Measurements from ENCODE around the gene ACTRT2. TPM values are rescaled to one million over a fixed set of nuclear protein-coding genes. Genes with fewer than 3 reads are reported as not detected.

Gene ACTRT2
- total and polyA plus RNA-seq, 2 donors (not counting 1 experiment from before 2014, with no cell fraction given) = not detected

DNA sequence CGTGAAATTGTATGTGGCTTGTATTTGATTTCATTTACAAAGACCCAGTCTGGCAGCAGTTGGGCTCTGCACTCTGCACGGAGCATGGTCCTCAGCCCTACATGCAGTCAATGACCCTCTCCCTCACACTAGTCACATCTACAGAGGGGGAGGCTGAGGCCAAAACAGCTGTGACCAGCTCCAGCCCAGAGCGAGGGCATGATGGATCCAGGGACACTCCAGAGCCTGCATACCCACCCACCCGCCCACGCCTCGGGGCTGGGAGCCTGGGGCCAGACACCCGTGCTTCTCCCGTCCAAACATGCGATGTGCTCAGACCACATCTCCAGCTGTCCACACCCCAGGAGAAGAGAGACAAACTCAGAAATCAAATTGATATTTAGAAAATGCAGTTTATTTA, 33.8 kb downstream of the ACTRT2 start:
- ChIA-PET CTCF (no interaction called here), POLR2A (no interaction called here)
- no peak overlapping the region for H3K9ac ChIP-seq (ENCODE audit: low read length)
- TF ChIP-seq, protein P1, sequence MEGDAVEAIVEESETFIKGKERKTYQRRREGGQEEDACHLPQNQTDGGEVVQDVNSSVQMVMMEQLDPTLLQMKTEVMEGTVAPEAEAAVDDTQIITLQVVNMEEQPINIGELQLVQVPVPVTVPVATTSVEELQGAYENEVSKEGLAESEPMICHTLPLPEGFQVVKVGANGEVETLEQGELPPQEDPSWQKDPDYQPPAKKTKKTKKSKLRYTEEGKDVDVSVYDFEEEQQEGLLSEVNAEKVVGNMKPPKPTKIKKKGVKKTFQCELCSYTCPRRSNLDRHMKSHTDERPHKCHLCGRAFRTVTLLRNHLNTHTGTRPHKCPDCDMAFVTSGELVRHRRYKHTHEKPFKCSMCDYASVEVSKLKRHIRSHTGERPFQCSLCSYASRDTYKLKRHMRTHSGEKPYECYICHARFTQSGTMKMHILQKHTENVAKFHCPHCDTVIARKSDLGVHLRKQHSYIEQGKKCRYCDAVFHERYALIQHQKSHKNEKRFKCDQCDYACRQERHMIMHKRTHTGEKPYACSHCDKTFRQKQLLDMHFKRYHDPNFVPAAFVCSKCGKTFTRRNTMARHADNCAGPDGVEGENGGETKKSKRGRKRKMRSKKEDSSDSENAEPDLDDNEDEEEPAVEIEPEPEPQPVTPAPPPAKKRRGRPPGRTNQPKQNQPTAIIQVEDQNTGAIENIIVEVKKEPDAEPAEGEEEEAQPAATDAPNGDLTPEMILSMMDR (IDR thresholded peaks at IDR 0.05) = no peak
- no peak for TF ChIP-seq EZH2 (IDR thresholded peaks at IDR 0.05; ENCODE audit: borderline replicate concordance, insufficient read depth, low read depth, low read length, poor library complexity, severe bottlenecking)
- no peaks in the 10 kb centered on the region for H3K36me3 ChIP-seq (replicated peaks in 1 of 2; ENCODE audit: control extremely low read depth in 1 of 2, control insufficient read depth in 1 of 2, extremely low read depth in 1 of 2, insufficient read depth in 2 of 2, low read length in 1 of 2)
- H3K4me2 ChIP-seq (replicated peaks; ENCODE audit: low read depth, low read length, poor library complexity, severe bottlenecking) = no peak overlapping the region
- peaks cover 0 to 8% (median 0%) of the 10 kb centered on the region in 3 donors for H3K9me3 ChIP-seq (ENCODE audit: control extremely low read depth in 1 of 3, control insufficient read depth in 2 of 3, insufficient read depth in 1 of 3, low read length in 2 of 3)
- H4K20me1 ChIP-seq (ENCODE audit: control insufficient read depth, insufficient read depth, low read length, poor library complexity, severe bottlenecking) = no peaks in the 10 kb centered on the region
- intact Hi-C loops (cut with micrococcal nuclease) = no loop called here
- H2AFZ ChIP-seq (ENCODE audit: insufficient read depth, low read depth, low read length, poor library complexity, severe bottlenecking) = no peak overlapping the region
- Mint-ChIP-seq H3K4me1 (no peaks in the 10 kb centered on the region), H3K4me3 (no peak overlapping the region), H3K27ac (no peak overlapping the region), H3K27me3 (peaks cover 21% of the 10 kb centered on the region), H3K9me3 (ENCODE audit: insufficient read depth) (peaks cover 4% of the 10 kb centered on the region)
- H3K79me2 ChIP-seq (ENCODE audit: control insufficient read depth, insufficient read depth, low read length) = no peaks in the 10 kb centered on the region
- H3K27ac ChIP-seq (ENCODE audit: low read length in 2 of 2) = no peak overlapping the region
- H3K4me1 ChIP-seq (ENCODE audit: control insufficient read depth in 2 of 2, insufficient read depth in 2 of 2, low read length in 2 of 2) = no peaks in the 10 kb centered on the region
- ATAC-seq (ENCODE audit: low read depth) (no peak), DNase-seq (no peak)
- WGBS (ENCODE audit: insufficient coverage) = no CpG with 5 or more reads among the region's 9 CpGs
- H3K4me3 ChIP-seq (ENCODE audit: control extremely low read depth in 1 of 5, extremely low read depth in 1 of 5, insufficient read depth in 1 of 5, low read depth in 2 of 5, low read length in 4 of 5) = no peak overlapping the region
- no peaks in the 10 kb centered on the region for H3K27me3 ChIP-seq (replicated peaks in 1 of 4; ENCODE audit: control extremely low read depth in 1 of 4, control insufficient read depth in 3 of 4, insufficient read depth in 4 of 4, low read length in 3 of 4)

DNA sequence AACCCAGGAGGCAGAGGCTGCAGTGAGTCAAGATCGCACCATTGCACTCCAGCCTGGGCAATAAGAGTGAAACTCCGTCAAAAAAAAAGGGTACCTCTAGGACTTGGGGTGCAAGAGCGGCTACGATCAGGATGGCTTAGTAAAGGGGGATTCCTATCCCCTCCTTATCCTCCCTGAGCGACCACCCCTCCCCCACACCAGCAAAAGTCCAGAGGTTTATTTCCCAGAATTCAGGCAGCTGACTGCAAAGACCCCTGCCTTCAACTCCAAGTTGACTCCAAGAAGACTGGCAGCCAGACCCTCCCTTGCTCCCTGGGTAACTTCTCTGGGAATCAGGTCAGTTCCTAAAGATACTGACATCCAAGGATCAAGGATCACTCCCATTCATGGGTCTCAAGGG, 35.4 kb downstream of the ACTRT2 start:
- TF ChIP-seq EZH2 (IDR thresholded peaks at IDR 0.05; ENCODE audit: borderline replicate concordance, insufficient read depth, low read depth, low read length, poor library complexity, severe bottlenecking) = no peak
- TF ChIP-seq, protein P1 (IDR thresholded peaks at IDR 0.05) = no peak
- ChIA-PET CTCF (no interaction called here), POLR2A (no interaction called here)
- H4K20me1 ChIP-seq (ENCODE audit: control insufficient read depth, insufficient read depth, low read length, poor library complexity, severe bottlenecking) = no peaks in the 10 kb centered on the region
- ATAC-seq (ENCODE audit: low read depth) = no peak
- H3K9me3 Mint-ChIP-seq (ENCODE audit: insufficient read depth) = peaks cover 4% of the 10 kb centered on the region
- 95% methylated on average over 2 of the region's 5 CpGs for WGBS (ENCODE audit: insufficient coverage)
- no peaks in the 10 kb centered on the region for H3K79me2 ChIP-seq (ENCODE audit: control insufficient read depth, insufficient read depth, low read length)
- no peak overlapping the region for H3K4me3 ChIP-seq (ENCODE audit: control extremely low read depth in 1 of 5, extremely low read depth in 1 of 5, insufficient read depth in 1 of 5, low read depth in 2 of 5, low read length in 4 of 5)
- H3K4me1 Mint-ChIP-seq = no peaks in the 10 kb centered on the region
- no peak overlapping the region for H3K4me2 ChIP-seq (replicated peaks; ENCODE audit: low read depth, low read length, poor library complexity, severe bottlenecking)
- H3K36me3 ChIP-seq (replicated peaks in 1 of 2; ENCODE audit: control extremely low read depth in 1 of 2, control insufficient read depth in 1 of 2, extremely low read depth in 1 of 2, insufficient read depth in 2 of 2, low read length in 1 of 2) = no peaks in the 10 kb centered on the region
- H2AFZ ChIP-seq (ENCODE audit: insufficient read depth, low read depth, low read length, poor library complexity, severe bottlenecking) = no peak overlapping the region
- peaks cover 21% of the 10 kb centered on the region for H3K27me3 Mint-ChIP-seq
- H3K9ac ChIP-seq (ENCODE audit: low read length) = no peak overlapping the region
- no peaks in the 10 kb centered on the region for H3K27me3 ChIP-seq (replicated peaks in 1 of 4; ENCODE audit: control extremely low read depth in 1 of 4, control insufficient read depth in 3 of 4, insufficient read depth in 4 of 4, low read length in 3 of 4)
- H3K4me3 Mint-ChIP-seq = no peak overlapping the region
- no peaks in the 10 kb centered on the region for H3K4me1 ChIP-seq (ENCODE audit: control insufficient read depth in 2 of 2, insufficient read depth in 2 of 2, low read length in 2 of 2)
- intact Hi-C loops (cut with micrococcal nuclease) = no loop called here
- H3K27ac ChIP-seq (ENCODE audit: low read length in 2 of 2) = no peak overlapping the region
- DNase-seq = no peak
- no peak overlapping the region for H3K27ac Mint-ChIP-seq
- H3K9me3 ChIP-seq (ENCODE audit: control extremely low read depth in 1 of 3, control insufficient read depth in 2 of 3, insufficient read depth in 1 of 3, low read length in 2 of 3) = peaks cover 0 to 8% (median 0%) of the 10 kb centered on the region in 3 donors
